ENCODE data around the gene GMFB. TPM values are rescaled to one million over a fixed set of nuclear protein-coding genes. Genes with fewer than 3 reads are reported as not detected.

GMFB gene
- total and polyA plus RNA-seq, 2 experiments from 2014 or later: 56.5 to 88.3 TPM

- Histone ChIP-seq H3K4me3 (no peak overlapping the region), H3K4me1 (ENCODE audit: insufficient read depth) (no peaks in the 10 kb centered on the region), H3K9me2 (ENCODE audit: insufficient read depth) (0 out of 2 replicates have a peak, but pooled peaks cover 6% of the 10 kb centered on the region), H3K4me2 (no peak overlapping the region), H4K20me1 (replicated peaks; ENCODE audit: insufficient read depth) (no peaks in the 10 kb centered on the region), H3K79me2 (replicated peaks; ENCODE audit: insufficient read depth) (no peaks in the 10 kb centered on the region), H3K36me3 (ENCODE audit: insufficient read depth) (no peaks in the 10 kb centered on the region), H2AFZ (peak overlapping the region; percentile 86; the same call in 1 of the 2 replicates), H3K27me3 (ENCODE audit: insufficient read depth) (no peaks in the 10 kb centered on the region), H3F3A (replicated peaks; ENCODE audit: low read depth) (no peaks in the 10 kb centered on the region), H3K27ac (ENCODE audit: low read depth) (no peak overlapping the region)
- TF ChIP-seq POLR2AphosphoS5 (IDR thresholded peaks at IDR 0.05; ENCODE audit: low read depth) (no peak), EZH2phosphoT487 (IDR thresholded peaks at IDR 0.05; ENCODE audit: unreplicated experiment) (no peak), ETS1 (IDR thresholded peaks at IDR 0.05) (no peak), ZNF331 (CRISPR knock-in tag; IDR thresholded peaks at IDR 0.05; ENCODE audit: low read depth) (no peak), ZNF114 (CRISPR knock-in tag; IDR thresholded peaks at IDR 0.05) (no peak), STAT1 (IDR thresholded peaks at IDR 0.05; ENCODE audit: unreplicated experiment) (no peak), NANOG (IDR thresholded peaks at IDR 0.05; ENCODE audit: borderline replicate concordance) (no peak), CREB1 (CRISPR knock-in tag; IDR thresholded peaks at IDR 0.05; ENCODE audit: low read depth) (no peak), ZNF462 (CRISPR knock-in tag; IDR thresholded peaks at IDR 0.05) (no peak), JUNB (IDR thresholded peaks at IDR 0.05; ENCODE audit: unreplicated experiment) (no peak), EZH2 (IDR thresholded peaks at IDR 0.05; ENCODE audit: low read depth, unreplicated experiment) (no peak)
- TF ChIP-seq, protein P1, sequence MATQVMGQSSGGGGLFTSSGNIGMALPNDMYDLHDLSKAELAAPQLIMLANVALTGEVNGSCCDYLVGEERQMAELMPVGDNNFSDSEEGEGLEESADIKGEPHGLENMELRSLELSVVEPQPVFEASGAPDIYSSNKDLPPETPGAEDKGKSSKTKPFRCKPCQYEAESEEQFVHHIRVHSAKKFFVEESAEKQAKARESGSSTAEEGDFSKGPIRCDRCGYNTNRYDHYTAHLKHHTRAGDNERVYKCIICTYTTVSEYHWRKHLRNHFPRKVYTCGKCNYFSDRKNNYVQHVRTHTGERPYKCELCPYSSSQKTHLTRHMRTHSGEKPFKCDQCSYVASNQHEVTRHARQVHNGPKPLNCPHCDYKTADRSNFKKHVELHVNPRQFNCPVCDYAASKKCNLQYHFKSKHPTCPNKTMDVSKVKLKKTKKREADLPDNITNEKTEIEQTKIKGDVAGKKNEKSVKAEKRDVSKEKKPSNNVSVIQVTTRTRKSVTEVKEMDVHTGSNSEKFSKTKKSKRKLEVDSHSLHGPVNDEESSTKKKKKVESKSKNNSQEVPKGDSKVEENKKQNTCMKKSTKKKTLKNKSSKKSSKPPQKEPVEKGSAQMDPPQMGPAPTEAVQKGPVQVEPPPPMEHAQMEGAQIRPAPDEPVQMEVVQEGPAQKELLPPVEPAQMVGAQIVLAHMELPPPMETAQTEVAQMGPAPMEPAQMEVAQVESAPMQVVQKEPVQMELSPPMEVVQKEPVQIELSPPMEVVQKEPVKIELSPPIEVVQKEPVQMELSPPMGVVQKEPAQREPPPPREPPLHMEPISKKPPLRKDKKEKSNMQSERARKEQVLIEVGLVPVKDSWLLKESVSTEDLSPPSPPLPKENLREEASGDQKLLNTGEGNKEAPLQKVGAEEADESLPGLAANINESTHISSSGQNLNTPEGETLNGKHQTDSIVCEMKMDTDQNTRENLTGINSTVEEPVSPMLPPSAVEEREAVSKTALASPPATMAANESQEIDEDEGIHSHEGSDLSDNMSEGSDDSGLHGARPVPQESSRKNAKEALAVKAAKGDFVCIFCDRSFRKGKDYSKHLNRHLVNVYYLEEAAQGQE (IDR thresholded peaks at IDR 0.05; ENCODE audit: unreplicated experiment): no peak
- TF ChIP-seq, protein P2, sequence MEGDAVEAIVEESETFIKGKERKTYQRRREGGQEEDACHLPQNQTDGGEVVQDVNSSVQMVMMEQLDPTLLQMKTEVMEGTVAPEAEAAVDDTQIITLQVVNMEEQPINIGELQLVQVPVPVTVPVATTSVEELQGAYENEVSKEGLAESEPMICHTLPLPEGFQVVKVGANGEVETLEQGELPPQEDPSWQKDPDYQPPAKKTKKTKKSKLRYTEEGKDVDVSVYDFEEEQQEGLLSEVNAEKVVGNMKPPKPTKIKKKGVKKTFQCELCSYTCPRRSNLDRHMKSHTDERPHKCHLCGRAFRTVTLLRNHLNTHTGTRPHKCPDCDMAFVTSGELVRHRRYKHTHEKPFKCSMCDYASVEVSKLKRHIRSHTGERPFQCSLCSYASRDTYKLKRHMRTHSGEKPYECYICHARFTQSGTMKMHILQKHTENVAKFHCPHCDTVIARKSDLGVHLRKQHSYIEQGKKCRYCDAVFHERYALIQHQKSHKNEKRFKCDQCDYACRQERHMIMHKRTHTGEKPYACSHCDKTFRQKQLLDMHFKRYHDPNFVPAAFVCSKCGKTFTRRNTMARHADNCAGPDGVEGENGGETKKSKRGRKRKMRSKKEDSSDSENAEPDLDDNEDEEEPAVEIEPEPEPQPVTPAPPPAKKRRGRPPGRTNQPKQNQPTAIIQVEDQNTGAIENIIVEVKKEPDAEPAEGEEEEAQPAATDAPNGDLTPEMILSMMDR (conservative IDR thresholded peaks at IDR 0.05; ENCODE audit: low read depth in 2 of 2): no peak
- Mint-ChIP-seq H3K36me3 (ENCODE audit: low read depth) (no peaks in the 10 kb centered on the region), H3K27ac (no peak overlapping the region; the same call in 1 of the 2 replicates), H3K9me3 (no peaks in the 10 kb centered on the region), H3K4me3 (no peak overlapping the region), H3K27me3 (ENCODE audit: insufficient read depth, low read depth, poor library complexity) (no peaks in the 10 kb centered on the region), H3K4me1 (peaks cover 2% of the 10 kb centered on the region; the same call in 2 of the 3 replicates)
- DNase-seq (ENCODE audit: low spot score) (no peak), ATAC-seq (no peak)
Measured at GRCh38 chr14:54451121-54451601, 37.6 kb downstream of the GMFB start.

All from GM23338 (cell line).